ENCODE measurements around the gene FGD3.

- TF ChIP-seq ZBTB33 (IDR thresholded peaks at IDR 0.05) (no peak), CTCF (IDR thresholded peaks at IDR 0.05; ENCODE audit: low read depth, low read length, missing input control) (no peak), ATF3 (IDR thresholded peaks at IDR 0.05) (no peak), RAD21 (IDR thresholded peaks at IDR 0.05) (no peak)
These were observed 24.5 kb downstream of the FGD3 start for GRCh38 chr9:92971776-92972175.

Measured in liver (tissue), 3 donors.